RCC 7860 (cell line): Measurements from ENCODE around the gene CNTLN.

ENCODE experiments used
- DNase-seq: peaks from one replicate; pipeline ENCODE4 v3.0.0-alpha.2; 2015; ENCODE audit warnings: low spot score
- FAIRE-seq: peaks from 2 replicates; lab custom pipeline; 2012; peaks lifted over from hg19 to GRCh38; lab: Jason Lieb, UNC

The CNTLN gene, protein sequence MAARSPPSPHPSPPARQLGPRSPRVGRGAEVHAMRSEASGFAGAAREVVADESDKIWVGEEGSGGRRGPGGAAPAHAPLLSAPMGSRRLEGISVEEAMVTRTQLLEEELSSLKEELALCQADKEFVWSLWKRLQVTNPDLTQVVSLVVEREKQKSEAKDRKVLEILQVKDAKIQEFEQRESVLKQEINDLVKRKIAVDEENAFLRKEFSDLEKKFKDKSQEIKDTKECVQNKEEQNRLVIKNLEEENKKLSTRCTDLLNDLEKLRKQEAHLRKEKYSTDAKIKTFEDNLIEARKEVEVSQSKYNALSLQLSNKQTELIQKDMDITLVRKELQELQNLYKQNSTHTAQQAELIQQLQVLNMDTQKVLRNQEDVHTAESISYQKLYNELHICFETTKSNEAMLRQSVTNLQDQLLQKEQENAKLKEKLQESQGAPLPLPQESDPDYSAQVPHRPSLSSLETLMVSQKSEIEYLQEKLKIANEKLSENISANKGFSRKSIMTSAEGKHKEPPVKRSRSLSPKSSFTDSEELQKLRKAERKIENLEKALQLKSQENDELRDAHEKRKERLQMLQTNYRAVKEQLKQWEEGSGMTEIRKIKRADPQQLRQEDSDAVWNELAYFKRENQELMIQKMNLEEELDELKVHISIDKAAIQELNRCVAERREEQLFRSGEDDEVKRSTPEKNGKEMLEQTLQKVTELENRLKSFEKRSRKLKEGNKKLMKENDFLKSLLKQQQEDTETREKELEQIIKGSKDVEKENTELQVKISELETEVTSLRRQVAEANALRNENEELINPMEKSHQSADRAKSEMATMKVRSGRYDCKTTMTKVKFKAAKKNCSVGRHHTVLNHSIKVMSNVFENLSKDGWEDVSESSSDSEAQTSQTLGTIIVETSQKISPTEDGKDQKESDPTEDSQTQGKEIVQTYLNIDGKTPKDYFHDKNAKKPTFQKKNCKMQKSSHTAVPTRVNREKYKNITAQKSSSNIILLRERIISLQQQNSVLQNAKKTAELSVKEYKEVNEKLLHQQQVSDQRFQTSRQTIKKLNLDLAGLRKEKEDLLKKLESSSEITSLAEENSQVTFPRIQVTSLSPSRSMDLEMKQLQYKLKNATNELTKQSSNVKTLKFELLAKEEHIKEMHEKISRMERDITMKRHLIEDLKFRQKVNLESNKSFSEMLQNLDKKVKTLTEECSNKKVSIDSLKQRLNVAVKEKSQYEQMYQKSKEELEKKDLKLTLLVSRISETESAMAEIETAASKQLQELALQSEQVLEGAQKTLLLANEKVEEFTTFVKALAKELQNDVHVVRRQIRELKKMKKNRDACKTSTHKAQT (N-terminal part only)

DNA sequence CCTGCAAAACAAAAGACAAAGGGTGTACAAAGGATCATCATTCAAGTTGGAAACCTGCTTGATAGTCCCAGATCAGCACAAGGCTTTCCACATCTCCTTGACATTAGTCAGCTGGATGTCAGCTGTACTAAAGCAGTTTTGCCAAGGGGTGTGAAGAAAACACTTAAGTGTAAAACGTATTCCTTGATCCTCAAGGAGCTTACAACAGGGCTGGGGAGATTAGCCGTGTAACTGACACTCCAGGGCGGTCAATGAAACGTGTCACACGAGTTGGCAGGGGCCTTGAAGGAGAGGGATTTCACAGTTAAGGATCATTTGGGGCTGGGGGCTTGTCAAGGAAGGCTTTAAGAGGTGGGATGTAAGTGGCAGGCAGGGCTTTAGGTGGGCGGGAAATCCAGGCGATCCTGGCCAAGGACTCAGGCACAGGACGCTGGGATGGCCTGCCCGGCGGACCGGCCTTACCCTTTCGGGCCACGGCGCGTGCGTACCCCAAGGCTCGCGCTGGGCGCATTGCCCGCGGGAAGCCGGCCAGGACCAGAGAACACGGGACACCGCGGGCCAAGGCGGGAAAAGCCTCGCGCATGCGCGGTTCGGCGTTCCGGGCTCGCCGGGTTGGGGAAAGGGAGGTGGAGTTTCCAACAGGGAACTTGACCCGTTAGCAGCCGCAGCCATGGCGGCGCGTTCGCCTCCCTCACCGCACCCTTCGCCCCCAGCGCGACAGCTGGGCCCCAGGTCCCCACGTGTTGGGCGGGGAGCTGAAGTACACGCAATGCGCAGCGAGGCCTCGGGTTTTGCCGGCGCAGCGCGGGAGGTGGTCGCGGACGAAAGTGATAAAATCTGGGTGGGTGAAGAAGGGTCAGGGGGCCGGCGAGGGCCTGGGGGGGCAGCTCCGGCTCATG, at the start of gene CNTLN:
CNTLN (plus strand) TSS at position 645 of the 899 bp plus-strand sequence; CDS start at position 671, 26 bp downstream.
- DNase-seq = peak; percentile 71
- FAIRE-seq = no peak

DNA sequence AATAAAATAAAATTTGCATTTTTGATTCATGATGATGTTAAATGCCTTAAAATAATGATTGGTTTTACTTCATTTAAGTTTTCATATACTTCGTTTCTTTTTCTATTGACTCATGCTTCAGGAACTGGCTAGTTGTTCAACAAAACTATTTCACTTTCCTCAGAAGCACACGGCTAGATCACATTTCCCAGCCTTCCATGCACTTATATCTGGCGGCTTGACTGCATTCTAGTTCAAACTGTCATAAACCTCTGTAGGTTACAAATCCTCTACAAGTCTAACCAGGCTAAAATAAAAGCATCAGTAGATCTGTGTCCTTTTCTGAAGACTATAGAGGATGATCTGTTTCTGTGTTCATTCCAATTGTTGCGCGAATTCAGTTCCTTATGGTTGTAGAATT, 46.3 kb upstream of the CNTLN start:
- DNase-seq = no peak
- no peak for FAIRE-seq

DNA sequence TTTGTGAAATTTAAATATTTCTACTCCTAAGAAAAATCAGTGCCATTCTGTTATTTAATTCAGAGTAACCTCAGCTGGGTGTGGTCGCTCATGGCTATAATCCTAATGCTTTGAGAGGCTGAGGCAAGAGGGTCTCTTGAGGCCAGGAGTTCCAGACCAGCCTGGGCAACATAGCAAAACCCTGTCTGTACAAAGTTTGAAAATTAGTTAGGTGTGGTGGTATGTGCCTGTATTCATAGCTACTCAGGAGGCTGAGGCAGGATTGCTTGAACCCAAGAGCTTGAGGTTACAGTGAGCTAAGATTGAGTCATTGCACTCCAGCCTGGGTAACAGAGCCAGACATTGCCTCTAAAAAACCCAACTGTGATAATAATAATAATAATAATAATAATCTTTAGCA, 44.8 kb upstream of the CNTLN start:
- no peak for FAIRE-seq

DNA sequence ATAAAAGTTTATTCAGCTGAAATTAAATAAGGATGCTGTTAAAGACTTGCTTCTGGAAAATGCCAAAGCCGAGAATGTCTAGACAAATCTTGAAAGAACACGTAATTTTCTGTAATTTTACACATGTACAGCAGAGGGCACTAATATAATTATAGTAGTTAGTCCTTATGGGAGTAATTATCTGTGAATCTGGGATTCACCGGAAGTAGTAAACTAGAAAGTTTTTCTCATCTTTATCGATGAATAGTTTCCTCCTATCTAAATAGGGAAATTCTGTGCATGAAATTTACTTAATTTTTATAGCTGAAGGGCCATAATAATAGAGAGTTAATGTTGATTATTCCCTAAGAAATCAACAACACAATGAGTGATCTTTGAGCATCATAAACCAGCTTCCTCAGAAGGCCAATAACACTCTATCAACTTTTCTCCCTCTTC, 18.4 kb upstream of the CNTLN start:
- DNase-seq (peak; percentile 34), FAIRE-seq (peak; percentile 75)

More for the DNA sequence above, 44.8 kb upstream of the CNTLN start:
- DNase-seq = no peak

DNA sequence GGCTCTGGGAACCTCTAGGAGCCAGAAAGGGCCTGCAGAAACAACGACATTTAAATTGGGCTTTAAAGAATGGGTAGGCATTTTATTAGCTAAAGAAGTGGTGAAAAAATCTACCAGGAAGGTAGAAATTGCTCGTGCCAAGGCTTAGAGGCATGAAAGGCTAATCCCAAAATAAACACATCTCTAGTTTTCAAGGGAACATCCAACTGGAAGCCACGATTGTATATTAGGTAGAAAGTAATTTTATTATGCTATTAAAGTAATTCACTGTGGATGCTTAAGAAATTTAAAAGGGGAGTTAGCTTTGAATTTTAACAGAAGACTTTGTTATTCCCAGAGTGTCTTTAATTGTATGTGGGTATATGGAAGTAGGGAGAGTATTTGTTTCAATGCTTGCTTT, 17.5 kb upstream of the CNTLN start:
- DNase-seq (no peak), FAIRE-seq (no peak)

DNA sequence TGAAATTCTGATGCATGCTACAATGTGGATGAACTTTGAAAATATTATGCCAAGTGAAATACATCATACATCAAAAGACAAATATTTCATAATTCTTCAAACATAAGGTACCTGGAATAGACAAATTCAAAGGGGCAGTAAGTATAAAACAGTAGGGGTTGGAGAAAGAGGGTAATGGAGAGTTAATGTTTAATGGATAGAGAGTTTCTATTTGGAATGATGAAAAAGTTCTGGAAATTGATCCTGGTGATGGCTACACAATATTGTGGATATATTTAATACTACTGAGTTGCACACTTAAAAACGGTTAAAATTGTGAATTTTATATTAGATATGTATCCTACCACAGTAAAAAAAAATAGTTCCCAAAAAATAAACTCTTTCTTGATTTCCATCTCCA, 14.6 kb upstream of the CNTLN start:
- FAIRE-seq (no peak), DNase-seq (no peak)

DNA sequence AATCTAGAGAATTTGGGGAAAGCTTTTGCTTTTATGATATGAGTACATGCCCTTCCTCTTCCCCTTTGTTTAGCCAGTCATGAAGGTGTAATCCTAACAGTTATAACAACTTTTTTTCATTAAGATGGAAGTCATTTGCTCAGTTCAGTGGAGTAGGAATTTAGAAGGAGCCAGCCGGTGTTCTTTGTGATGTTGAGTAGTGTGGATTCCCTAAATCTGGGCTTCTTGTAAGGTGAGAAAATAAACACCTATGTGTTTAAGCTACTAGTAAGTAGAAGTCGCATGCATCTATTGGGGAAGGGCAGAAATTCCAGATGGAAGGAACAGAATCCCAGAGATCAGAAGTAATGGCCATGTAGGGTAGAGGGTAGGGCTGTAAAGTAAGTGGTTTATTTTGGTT, 13.6 kb upstream of the CNTLN start:
- DNase-seq (no peak), FAIRE-seq (no peak)

DNA sequence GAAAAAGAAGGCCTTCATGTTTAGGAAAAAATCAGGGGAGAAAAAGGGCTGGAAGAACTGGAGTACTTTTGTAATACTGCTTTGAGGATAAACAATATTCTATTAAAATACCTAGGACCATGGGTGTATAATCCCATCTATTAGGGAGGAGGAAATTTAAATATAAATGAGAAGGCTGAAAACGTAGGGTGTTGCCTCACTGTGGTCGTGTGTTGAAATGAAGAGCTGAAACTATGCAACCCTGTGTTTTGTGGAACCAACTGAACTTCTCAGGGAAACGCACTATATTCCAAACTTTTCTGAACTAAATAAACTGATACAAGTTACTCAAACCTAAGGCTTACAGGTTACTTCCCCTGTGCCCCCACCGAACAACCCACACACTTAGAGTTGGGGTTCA, 4.5 kb upstream of the CNTLN start:
- FAIRE-seq (no peak), DNase-seq (no peak)

DNA sequence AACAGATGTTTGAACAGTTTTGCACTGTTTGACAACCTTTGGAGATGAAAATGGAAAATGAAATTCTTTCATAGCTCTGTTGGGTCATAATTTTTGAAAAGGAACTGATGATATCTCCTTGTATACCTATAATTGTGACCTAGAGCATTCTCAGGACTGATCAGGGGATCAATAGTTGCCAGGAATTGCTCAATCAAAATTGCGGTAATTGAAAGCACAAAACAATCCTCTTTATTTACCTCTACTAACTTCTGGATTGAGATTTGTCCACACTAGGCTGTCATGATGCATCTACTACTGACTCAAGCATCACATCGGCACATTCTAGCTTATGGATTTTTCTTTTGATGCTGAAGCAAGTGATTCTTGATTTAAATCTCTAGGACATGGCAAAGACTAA, 4.1 kb upstream of the CNTLN start:
- DNase-seq (no peak), FAIRE-seq (no peak)

DNA sequence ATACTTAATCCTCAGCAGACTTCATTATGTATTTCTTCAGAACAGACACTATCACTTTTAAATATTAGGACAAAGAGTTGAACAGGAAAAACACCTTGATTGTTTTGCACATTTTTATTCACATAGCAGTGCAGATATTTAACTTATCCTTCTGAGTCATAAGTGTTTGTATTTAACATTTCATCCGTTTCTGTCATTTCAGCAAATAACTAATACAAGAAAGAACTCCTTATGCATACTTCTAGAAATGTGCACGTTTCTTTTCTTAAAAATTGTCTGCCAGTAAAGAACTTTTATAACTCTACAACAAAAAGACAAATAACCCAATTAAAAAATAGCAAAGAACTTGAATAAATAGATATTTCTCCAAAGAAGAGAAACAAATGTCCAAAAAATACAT, 3.3 kb upstream of the CNTLN start:
- FAIRE-seq (no peak), DNase-seq (no peak)

DNA sequence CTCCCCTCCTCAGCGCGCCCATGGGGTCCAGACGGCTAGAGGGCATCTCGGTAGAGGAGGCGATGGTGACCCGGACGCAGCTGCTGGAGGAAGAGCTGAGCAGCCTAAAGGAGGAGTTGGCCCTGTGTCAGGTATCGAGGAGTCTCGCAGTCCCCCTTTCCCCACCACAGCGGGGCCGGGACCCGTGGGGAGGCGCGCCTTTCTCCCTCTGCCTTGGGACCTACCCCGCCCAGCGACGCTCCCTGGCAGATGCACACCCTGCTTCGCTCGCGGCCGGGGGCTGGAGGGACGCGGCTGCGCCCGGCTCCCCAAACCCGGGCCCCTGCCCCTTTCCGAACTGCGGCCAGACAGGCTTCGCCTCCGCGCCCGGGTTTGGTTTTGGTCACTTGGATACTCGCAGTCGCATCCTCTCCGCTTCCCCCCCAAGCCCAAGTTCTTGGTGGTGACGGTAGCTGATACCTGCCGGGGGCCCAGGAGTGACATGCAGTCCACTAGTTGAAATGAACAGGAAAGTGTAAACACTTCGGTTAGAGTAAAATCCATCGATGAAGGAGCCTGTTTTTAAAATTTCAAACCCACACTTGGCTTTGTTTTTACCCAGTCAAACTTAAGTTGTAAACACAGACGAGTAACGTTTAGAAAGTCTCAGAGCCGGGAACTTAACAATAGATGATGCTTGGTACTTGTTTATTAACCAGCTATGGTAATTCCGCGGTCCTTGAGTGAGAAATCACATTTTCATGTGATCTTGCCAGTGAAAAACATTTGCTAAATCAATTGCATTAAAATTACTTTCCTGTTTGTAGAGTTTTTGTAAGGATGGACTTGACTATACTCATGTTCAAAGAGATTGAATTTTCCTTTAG, 688 bp downstream of the CNTLN start:
- no peak for FAIRE-seq

DNA sequence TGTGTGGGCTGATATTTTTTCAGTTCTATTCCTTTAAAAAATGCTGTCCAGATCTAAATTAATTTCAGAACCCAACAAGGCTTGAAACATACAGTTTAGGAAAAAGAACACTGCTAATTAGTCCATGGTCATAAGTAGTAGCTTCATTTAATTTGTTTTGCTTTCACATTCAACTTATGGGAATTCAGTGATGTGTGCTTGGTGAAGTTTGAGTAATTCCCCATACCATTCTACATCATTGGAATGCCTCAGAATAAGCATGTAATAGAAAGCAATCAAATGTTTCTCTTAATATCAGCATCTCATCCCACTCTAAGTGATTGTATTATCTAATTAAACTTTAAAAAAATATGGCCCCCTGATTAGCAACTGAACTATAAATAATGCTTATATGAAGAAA, 2.7 kb downstream of the CNTLN start:
- DNase-seq = no peak
- no peak for FAIRE-seq

More for the DNA sequence above, 688 bp downstream of the CNTLN start:
- peak; percentile 13 for DNase-seq

DNA sequence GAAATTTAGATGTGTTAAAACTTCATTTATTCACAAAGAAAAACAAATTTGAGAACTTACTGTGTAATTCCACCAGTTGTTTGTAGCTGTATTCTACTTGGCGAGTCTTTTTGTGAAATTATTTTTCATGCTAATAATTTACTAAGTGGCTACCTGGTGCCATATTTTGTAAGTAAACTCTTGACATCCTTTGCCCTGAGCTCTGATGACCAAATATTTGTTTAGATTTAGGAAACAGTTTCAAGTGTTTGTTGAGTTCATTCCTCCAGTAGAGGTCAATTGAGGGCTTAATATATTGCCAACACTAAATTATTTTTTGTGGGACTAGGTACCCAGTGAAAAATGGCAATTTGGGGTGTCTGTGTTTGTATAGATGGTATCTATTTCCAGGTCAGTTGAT, 3.7 kb downstream of the CNTLN start:
- FAIRE-seq (no peak), DNase-seq (no peak)

DNA sequence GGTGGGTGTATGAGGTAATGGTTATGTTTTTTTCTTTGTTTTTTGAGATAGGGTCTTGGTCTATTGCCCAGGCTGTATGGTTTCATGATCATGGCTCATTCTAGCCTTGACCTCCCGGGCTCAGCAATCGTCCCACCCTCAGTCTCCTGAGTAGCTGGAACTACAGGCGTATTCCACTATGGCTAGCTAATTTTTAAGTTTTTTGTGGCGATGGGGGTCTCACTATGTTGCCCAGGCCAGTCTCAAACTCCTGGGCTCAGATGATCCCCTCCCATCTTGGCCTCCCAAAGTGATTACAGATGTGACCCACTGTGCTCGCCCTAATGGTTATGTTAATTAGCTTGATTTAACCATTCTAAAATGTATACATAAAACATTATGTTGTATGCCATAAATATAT, 5.6 kb downstream of the CNTLN start:
- FAIRE-seq (no peak), DNase-seq (no peak)

DNA sequence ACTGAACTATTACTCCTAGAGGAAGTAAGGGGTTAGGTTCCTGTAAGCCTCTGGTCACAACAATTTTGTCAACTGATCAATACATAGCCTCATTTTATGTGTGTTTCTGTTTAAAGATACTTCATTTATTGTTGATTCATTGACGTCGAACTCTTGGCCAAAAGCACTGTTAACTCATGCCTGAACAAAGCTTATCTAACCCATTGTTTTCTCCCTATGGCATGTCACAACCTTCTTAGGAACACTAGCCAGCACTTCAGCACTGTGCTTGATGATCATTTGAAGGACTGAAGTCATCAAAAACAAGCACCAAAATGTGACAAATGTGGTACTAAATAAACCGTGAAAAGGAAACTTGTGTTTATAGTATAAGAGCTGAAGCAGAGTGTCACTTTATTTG, 13.5 kb downstream of the CNTLN start:
- FAIRE-seq (no peak), DNase-seq (no peak)

DNA sequence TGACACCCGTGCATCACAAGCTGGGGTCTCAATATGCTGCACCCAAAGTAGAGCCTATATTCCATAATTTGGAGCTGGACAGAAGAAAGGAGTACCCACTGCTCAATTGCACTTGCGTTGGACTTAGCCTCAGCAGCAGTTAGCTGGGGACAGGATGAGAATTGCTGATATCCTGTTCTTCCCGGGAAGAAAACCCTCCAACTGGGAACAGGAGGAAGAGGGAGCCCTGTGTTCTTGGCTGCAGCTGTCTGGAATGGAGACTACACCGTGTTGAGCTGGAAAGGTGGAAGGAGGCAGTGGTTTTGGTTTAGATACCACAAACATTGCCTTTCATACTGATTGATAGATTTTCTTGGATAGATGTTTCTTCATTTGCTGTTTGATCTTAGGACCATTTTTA, 24.6 kb downstream of the CNTLN start:
- FAIRE-seq = no peak
- no peak for DNase-seq

DNA sequence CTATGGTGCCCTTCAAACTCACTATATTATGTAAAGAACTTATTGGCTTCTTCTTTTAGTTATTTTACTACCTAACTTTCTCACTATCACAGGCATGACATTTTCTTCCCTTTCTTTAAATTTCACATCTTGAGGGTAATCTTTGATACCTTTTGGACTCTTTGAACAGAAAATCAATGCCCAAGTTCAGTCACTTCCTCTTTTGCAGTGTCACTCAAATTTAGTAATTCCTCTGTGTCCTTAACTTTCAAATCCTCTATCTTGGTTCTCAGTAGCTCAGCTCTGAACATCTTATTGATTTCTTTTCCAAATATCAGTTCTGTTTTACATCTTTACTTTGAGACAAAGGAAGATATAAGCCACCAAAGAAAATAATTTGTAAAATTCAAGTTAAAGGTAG, 25.5 kb downstream of the CNTLN start:
- no peak for FAIRE-seq
- no peak for DNase-seq

DNA sequence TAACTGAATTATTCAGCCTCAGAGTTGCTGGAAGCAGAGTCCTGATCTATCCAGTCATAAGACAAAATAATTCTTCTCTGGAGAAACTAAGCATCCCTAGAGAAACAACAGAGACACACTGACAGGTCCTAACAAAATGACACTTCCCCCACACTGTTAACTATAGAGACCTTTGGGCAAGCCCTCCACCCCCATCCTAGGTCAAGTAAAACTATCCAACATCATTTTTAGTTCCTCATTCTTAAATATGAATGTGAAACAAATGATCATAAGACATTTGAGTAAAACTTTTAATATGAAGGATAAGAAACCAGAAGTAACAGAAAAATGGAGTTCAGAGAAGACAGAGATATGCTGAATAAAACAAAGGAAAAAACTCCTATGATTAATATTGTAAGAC, 30.9 kb downstream of the CNTLN start:
- FAIRE-seq (no peak), DNase-seq (no peak)

DNA sequence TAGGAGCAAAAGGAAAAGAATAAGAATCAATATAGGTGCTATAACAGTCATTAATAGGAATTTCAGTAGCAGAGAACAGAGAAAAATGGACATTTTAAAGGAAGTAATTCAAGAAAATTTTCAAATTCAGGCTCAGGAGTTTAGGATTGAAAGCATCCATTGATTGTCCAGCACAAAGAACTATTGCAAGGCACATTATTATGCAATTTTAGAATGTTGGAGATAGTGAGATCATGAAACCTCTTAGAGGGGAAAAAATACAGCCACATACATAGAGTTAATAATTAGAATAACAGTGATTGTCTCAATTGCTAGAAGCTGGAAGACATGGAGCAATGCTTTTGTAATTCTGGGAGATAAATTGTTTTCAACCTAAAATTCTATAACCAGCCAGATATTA, 31.5 kb downstream of the CNTLN start:
- FAIRE-seq (no peak), DNase-seq (no peak)
